Mucosa of rectum (tissue), 2 donors: ENCODE data around the gene LNX1.

Source experiments
- H3K27ac ChIP-seq, 2 donors: one replicate each; pipeline ENCODE4 v1.7.0; 2013; ENCODE audit warnings: inconsistent platforms in 2 of 2, low read depth in 2 of 2, low read length in 2 of 2
- H3K27me3 ChIP-seq, 2 donors: one replicate each; pipeline ENCODE4 v1.7.0; 2013; ENCODE audit warnings: low read length in 2 of 2; ENCODE audit not compliant: control insufficient read depth in 2 of 2, insufficient read depth in 2 of 2
- H3K36me3 ChIP-seq, 2 donors: one replicate each; pipeline ENCODE4 v1.7.0; 2013; ENCODE audit warnings: low read length in 2 of 2; ENCODE audit not compliant: control insufficient read depth in 2 of 2, insufficient read depth in 2 of 2
- H3K4me1 ChIP-seq, 2 donors: one replicate each; pipeline ENCODE4 v1.7.0; 2013; ENCODE audit warnings: low read length in 2 of 2, mild to moderate bottlenecking in 1 of 2; ENCODE audit not compliant: control insufficient read depth in 2 of 2, insufficient read depth in 2 of 2
- H3K4me3 ChIP-seq, 2 donors: one replicate each; pipeline ENCODE4 v1.7.0; 2013; ENCODE audit warnings: low read length in 2 of 2
- H3K9ac ChIP-seq, 2 donors: one replicate each; pipeline ENCODE4 v1.7.0; 2013; ENCODE audit warnings: low read length in 2 of 2, low read depth in 1 of 2, mild to moderate bottlenecking in 1 of 2
- H3K9me3 ChIP-seq, 2 donors: one replicate each; pipeline ENCODE4 v1.7.0; 2013; ENCODE audit warnings: low read length in 2 of 2; ENCODE audit not compliant: control insufficient read depth in 2 of 2
- donor health status: healthy.
- donor health status: Normal muscosa, but diverticular disease.

LNX1 gene

DNA sequence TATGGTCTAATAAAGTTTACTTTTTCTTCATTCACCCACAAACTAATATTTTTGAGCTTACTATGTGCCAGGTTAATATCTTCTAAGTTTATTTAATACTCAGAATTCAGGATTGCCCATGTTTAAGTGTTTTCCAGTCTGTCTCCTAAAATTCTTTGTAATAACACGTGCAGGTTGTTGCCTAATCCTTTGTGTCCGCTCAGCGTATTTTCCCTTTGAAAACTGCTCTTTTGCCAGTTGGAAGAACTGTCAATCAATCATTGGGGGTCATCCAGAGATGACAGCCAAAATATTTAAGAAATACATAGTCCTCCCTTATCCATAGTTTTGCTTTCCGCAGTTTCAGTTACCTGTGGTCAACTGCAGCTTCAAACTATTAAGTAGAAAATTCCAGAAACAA is 63.4 kb downstream of the LNX1 start:
- Histone ChIP-seq H3K4me3 (no peak overlapping the region), H3K27ac (no peak overlapping the region), H3K27me3 (no peaks in the 10 kb centered on the region), H3K36me3 (no peaks in the 10 kb centered on the region), H3K9ac (no peak overlapping the region), H3K4me1 (no peaks in the 10 kb centered on the region), H3K9me3 (no peaks in the 10 kb centered on the region)

GRCh38 chr4:53527326-53527725 is 64.0 kb downstream of the LNX1 start:
- H3K27ac ChIP-seq: no peak overlapping the region
- no peaks in the 10 kb centered on the region for H3K9me3 ChIP-seq
- no peaks in the 10 kb centered on the region for H3K27me3 ChIP-seq
- H3K4me1 ChIP-seq: no peaks in the 10 kb centered on the region
- H3K9ac ChIP-seq: no peak overlapping the region
- no peaks in the 10 kb centered on the region for H3K36me3 ChIP-seq
- no peak overlapping the region for H3K4me3 ChIP-seq

DNA sequence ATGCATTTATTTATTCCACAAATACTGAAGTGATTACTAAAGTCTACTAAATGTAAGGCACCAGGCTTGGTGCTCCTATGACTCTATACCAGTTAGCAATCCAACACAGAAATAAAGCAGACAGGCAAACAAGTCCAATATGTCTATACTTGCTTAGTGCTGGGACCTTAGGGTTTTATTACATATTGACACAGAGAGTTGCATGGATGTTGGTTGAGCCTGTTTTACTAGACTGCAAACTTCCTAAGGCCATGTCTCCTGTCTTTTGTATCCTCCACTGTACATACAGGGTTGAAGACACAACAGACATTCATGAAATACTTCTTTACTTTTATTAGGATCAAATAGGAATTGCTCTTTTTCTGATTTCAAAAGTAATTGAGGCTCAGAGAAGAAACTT is 69.0 kb downstream of the LNX1 start:
- Histone ChIP-seq H3K36me3 (no peaks in the 10 kb centered on the region), H3K9ac (no peak overlapping the region), H3K4me3 (no peak overlapping the region), H3K27ac (no peak overlapping the region), H3K9me3 (no peaks in the 10 kb centered on the region), H3K4me1 (no peaks in the 10 kb centered on the region), H3K27me3 (no peaks in the 10 kb centered on the region)

- Histone ChIP-seq H3K4me3 (no peak overlapping the region), H3K27me3 (no peaks in the 10 kb centered on the region), H3K27ac (no peak overlapping the region), H3K4me1 (no peaks in the 10 kb centered on the region), H3K9ac (no peak overlapping the region), H3K36me3 (no peaks in the 10 kb centered on the region), H3K9me3 (no peaks in the 10 kb centered on the region)
These were observed 71.2 kb downstream of the LNX1 start for GRCh38 chr4:53520116-53520515.

GRCh38 chr4:53518807-53519206 is 72.5 kb downstream of the LNX1 start:
- Histone ChIP-seq H3K4me1 (no peaks in the 10 kb centered on the region), H3K27me3 (no peaks in the 10 kb centered on the region), H3K4me3 (no peak overlapping the region), H3K36me3 (no peaks in the 10 kb centered on the region), H3K9me3 (no peaks in the 10 kb centered on the region), H3K27ac (no peak overlapping the region), H3K9ac (no peak overlapping the region)

DNA sequence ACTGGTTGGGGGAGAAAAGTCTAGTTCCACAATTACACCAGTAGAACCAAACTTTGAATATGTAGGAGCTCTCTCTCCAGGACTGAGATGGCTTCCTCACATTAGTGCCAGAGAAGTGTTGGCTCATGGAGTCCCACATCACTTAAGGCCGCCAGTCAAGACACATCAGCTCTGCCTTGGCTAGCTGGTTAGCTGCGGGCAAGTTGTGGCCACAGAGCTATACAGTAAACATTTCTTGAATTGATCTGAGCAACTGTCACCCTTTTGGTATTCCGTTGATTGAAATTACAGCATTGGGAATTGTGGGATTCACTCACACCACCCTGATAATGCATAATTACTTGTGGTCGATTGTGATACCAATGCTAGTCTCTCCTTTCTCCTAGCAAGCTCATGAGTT is 76.2 kb downstream of the LNX1 start:
- H3K36me3 ChIP-seq: no peaks in the 10 kb centered on the region

DNA sequence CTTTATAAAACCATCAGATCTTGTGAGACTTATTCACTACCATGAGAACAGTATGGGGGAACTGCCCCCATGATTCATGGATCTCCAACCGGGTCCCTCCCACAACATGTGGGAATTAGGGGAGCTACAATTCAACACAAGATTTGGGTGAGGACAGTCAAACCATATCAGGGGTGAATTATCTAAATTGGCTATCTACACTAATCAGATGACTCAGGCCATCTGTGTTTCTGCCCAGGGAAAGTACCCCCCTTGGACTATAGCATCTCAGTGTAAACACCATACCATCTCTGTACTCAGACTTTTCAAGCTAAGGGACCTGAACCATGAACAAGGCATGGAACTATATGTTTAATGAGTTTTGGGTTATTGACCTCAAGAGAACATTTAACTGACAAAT is 76.8 kb downstream of the LNX1 start:
- H3K36me3 ChIP-seq: no peaks in the 10 kb centered on the region
- peaks cover 0 to 2% of the 10 kb centered on the region in 2 donors for H3K4me1 ChIP-seq
- H3K9ac ChIP-seq: no peak overlapping the region
- no peak overlapping the region for H3K4me3 ChIP-seq
- H3K27ac ChIP-seq: no peak overlapping the region
- no peaks in the 10 kb centered on the region for H3K9me3 ChIP-seq
- no peaks in the 10 kb centered on the region for H3K27me3 ChIP-seq

More for the DNA sequence above, 76.2 kb downstream of the LNX1 start:
- Histone ChIP-seq H3K4me3 (no peak overlapping the region), H3K27me3 (no peaks in the 10 kb centered on the region), H3K9me3 (no peaks in the 10 kb centered on the region), H3K9ac (no peak overlapping the region), H3K27ac (no peak overlapping the region), H3K4me1 (peaks cover 0 to 2% of the 10 kb centered on the region in 2 donors)

DNA sequence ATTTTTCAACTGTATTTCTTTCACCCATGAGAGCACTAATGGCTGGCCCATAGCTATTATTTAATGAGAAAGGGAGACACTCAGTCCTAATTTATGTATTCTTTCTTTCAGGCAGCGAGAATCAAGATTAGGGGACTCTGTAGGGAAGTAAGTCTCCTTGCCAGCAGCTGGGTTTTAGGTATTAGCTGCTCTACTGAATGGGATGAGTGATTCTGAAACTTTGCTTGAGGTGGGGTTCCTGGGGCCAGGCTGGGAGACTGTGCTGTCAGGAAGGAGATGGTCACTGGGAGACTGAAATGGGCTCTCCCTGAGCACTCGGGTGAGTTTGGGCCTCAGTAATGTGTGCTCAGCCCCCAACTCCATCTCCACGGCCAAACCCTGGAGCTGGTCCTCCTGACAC is 78.7 kb downstream of the LNX1 start:
- Histone ChIP-seq H3K36me3 (no peaks in the 10 kb centered on the region), H3K9ac (no peak overlapping the region), H3K4me3 (no peak overlapping the region), H3K27ac (no peak overlapping the region), H3K4me1 (peaks cover 0 to 2% of the 10 kb centered on the region in 2 donors), H3K27me3 (no peaks in the 10 kb centered on the region), H3K9me3 (no peaks in the 10 kb centered on the region)

GRCh38 chr4:53511014-53511413 is 80.3 kb downstream of the LNX1 start:
- Histone ChIP-seq H3K36me3 (no peaks in the 10 kb centered on the region), H3K9me3 (no peaks in the 10 kb centered on the region), H3K4me1 (peaks cover 0 to 2% of the 10 kb centered on the region in 2 donors), H3K27ac (no peak overlapping the region), H3K27me3 (no peaks in the 10 kb centered on the region), H3K9ac (no peak overlapping the region), H3K4me3 (no peak overlapping the region)

DNA sequence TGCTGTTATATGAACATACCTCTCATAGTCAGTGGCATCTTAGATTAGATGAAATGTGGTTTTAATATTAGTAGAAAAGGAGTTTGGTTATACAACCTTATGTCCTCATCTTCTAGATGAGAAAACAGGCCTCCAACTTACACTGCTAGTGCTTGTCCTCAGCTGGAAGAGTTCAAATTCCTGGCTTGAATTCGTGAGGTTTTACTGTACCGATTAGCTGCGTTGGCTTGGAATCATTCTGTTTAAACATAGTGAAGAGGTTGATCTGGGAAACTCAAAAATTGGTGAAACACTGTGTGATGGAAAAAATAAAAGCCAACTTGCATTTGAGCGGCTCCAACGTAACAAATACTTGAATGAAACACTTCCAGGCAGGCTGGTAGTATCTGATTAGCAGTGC is 81.0 kb downstream of the LNX1 start:
- Histone ChIP-seq H3K27ac (no peak overlapping the region), H3K4me3 (no peak overlapping the region), H3K4me1 (peaks cover 0 to 2% of the 10 kb centered on the region in 2 donors), H3K9me3 (no peaks in the 10 kb centered on the region), H3K36me3 (peaks cover 2 to 5% of the 10 kb centered on the region in 2 donors), H3K9ac (no peak overlapping the region), H3K27me3 (no peaks in the 10 kb centered on the region)

DNA sequence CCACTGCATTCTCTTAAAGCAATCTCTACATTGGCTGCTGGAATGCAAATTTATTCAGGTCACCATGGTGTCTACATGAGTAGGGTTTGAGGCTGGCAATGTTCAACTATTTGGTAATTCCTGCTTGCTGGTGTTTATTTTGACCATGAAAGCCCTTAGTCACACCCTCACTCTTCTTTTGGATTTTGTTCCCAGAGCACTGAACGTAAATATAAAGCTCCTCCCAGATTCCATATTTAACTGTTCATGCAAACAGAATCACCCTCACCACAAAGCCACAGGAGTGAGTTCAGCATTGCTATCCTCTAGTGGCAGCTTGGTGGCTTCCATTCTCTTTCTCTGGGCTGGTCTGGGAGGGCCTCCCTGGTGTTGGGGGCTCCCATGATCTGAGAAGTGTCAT is 82.8 kb downstream of the LNX1 start:
- Histone ChIP-seq H3K9ac (no peak overlapping the region), H3K27me3 (no peaks in the 10 kb centered on the region), H3K4me3 (no peak overlapping the region)

More for the DNA sequence above, 82.8 kb downstream of the LNX1 start:
- H3K9me3 ChIP-seq: no peaks in the 10 kb centered on the region
- H3K4me1 ChIP-seq: peaks cover 0 to 2% of the 10 kb centered on the region in 2 donors
- H3K27ac ChIP-seq: no peak overlapping the region
- peaks cover 4 to 5% of the 10 kb centered on the region in 2 donors for H3K36me3 ChIP-seq
